Karpas-422 (cell line): ENCODE results near the gene ZNF536. TPM values are rescaled to one million over a fixed set of nuclear protein-coding genes. Genes with fewer than 3 reads are reported as not detected.

Experiments
- DNase-seq: peaks from one replicate; pipeline ENCODE4 v3.0.0-alpha.2; 2015
- H2AFZ ChIP-seq: fragments of 200-600 bp; sonication (generic); 2 replicates; pipeline ENCODE4 v1.6.1; 2014; ENCODE audit warnings: antibody characterized with exemption, low read length, mixed read lengths
- H3K27ac ChIP-seq: fragments of 200-600 bp; sonication (generic); 2 replicates; pipeline ENCODE4 v1.5.1; 2014; ENCODE audit warnings: mild to moderate bottlenecking, low read length, moderate library complexity
- H3K27me3 ChIP-seq: fragments of 200-600 bp; sonication (generic); 2 replicates; pipeline ENCODE4 v1.6.1; 2014; ENCODE audit warnings: low read length, mixed read lengths
- H3K36me3 ChIP-seq: fragments of 200-600 bp; sonication (generic); 2 replicates; pipeline ENCODE4 v1.6.1; 2014; ENCODE audit warnings: low read length, mixed read lengths; ENCODE audit not compliant: insufficient read depth
- H3K4me1 ChIP-seq: fragments of 200-600 bp; sonication (generic); 2 replicates; pipeline ENCODE4 v1.6.1; 2014; ENCODE audit warnings: mild to moderate bottlenecking, low read length, mixed read lengths
- H3K4me2 ChIP-seq: fragments of 200-600 bp; sonication (generic); 2 replicates; pipeline ENCODE4 v1.6.1; 2014; ENCODE audit warnings: low read length, low read depth, mild to moderate bottlenecking; ENCODE audit not compliant: poor library complexity, severe bottlenecking
- H3K4me3 ChIP-seq: fragments of 200-600 bp; sonication (generic); 2 replicates; pipeline ENCODE4 v1.5.1; 2014; ENCODE audit warnings: mild to moderate bottlenecking, antibody characterized with exemption, low read length, mixed read lengths
- H3K79me2 ChIP-seq: fragments of 200-600 bp; sonication (generic); 2 replicates; pipeline ENCODE4 v1.6.1; 2014; ENCODE audit warnings: mild to moderate bottlenecking, low read length, mixed read lengths
- H3K9ac ChIP-seq: fragments of 200-600 bp; sonication (generic); 2 replicates; pipeline ENCODE4 v1.6.0; 2014; ENCODE audit warnings: low read length
- H3K9me2 ChIP-seq: fragments of 200-600 bp; sonication (generic), shearing (Covaris generic); replicated peaks from 2 replicates; pipeline ENCODE4 v1.6.0; 2014; ENCODE audit warnings: mild to moderate bottlenecking, low read length, moderate library complexity; ENCODE audit not compliant: insufficient read depth
- H3K9me3 ChIP-seq: fragments of 300-700, 200-600 bp; sonication (generic); 2 replicates; pipeline ENCODE4 v1.6.1; 2014; ENCODE audit warnings: low read length, mixed read lengths
- H4K20me1 ChIP-seq: fragments of 200-600 bp; sonication (generic); 2 replicates; pipeline ENCODE4 v1.6.1; 2014; ENCODE audit warnings: mild to moderate bottlenecking, antibody characterized with exemption, low read length, low read depth; ENCODE audit not compliant: insufficient read depth
- total RNA-seq: library from RNA; depleted of rRNA; stranded (reverse); fragments of >200 nt; shearing (Covaris generic); gene quantifications from 2 replicates; pipeline ENCODE4 v1.2.3, GENCODE V29; 2014; ENCODE audit warnings: low replicate concordance

ZNF536 gene
- total RNA-seq, 1 experiment from 2014 or later, result 7.0 TPM

DNA sequence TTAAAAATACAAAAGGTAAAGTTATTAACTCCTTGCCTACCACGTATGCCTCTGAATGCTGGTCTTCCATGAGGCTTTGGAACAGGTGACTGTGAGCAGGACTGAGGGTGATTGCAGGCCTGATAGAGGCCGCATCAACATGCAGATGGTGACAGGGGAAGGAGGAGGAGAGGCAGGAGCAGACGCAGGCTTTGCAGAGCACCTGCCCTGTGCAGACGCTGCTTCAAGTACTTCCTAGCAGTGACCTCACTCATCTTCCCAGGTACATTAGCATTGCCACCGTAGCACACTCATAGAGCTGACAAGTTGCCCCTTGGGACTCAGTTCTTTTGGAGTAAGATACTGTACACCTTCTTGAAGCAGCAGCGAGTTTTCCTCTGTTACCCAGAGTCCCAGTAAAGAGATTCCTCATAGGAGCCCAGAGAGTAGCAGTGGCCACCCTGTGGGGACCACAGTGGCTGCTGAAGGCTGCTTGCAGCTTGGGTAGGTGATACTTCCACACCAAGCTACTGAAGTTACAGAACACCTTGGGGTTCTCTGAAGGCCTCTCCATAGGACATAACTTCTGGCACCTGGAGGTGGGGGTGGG lies 56.0 kb downstream of the ZNF536 start:
- H3K9ac ChIP-seq, result peak overlapping the region; percentile 48; the same call in 1 of the 2 replicates
- peak overlapping the region; percentile 45; the same call in 1 of the 2 replicates for H3K4me3 ChIP-seq
- no peaks in the 10 kb centered on the region for H3K9me3 ChIP-seq
- no peak for DNase-seq
- no peaks in the 10 kb centered on the region for H3K79me2 ChIP-seq
- H2AFZ ChIP-seq, result no peak overlapping the region
- H3K36me3 ChIP-seq, result no peaks in the 10 kb centered on the region
- no peaks in the 10 kb centered on the region for H4K20me1 ChIP-seq
- H3K9me2 ChIP-seq, result no peaks in the 10 kb centered on the region
- H3K27ac ChIP-seq, result peak overlapping the region; percentile 66; the same call in 1 of the 2 replicates
- peaks cover 76% of the 10 kb centered on the region for H3K4me1 ChIP-seq
- H3K4me2 ChIP-seq, result peak overlapping the region; percentile 58
- H3K27me3 ChIP-seq, result no peaks in the 10 kb centered on the region

DNA sequence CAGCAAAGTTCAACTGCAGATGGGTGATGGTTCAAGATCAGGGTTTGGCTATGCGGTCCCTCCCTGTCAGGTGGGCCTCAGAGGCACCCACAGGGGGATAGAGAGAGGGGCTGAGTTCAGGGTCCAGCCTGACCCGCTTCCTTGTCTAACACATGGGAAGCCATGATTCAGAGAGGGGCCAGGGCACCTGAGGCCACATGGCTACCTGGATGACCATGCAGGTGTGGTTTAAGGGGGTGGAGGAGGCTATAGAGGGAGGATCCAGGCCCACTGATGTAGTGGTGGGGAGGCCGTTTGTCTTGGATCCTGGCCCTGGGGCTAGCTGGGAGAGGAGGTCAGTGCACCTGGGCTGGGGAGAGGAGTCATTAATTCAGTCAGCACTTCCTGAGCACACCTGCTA lies 56.7 kb downstream of the ZNF536 start:
- Histone ChIP-seq H3K4me1 (peaks cover 77% of the 10 kb centered on the region), H3K4me3 (no peak overlapping the region), H3K9ac (peak overlapping the region; percentile 48; the same call in 1 of the 2 replicates), H3K36me3 (no peaks in the 10 kb centered on the region), H4K20me1 (no peaks in the 10 kb centered on the region), H3K9me2 (no peaks in the 10 kb centered on the region), H3K79me2 (no peaks in the 10 kb centered on the region), H3K27ac (peak overlapping the region; percentile 66; the same call in 1 of the 2 replicates), H3K9me3 (no peaks in the 10 kb centered on the region), H3K4me2 (peak overlapping the region; percentile 58), H3K27me3 (no peaks in the 10 kb centered on the region), H2AFZ (no peak overlapping the region)
- no peak for DNase-seq

DNA sequence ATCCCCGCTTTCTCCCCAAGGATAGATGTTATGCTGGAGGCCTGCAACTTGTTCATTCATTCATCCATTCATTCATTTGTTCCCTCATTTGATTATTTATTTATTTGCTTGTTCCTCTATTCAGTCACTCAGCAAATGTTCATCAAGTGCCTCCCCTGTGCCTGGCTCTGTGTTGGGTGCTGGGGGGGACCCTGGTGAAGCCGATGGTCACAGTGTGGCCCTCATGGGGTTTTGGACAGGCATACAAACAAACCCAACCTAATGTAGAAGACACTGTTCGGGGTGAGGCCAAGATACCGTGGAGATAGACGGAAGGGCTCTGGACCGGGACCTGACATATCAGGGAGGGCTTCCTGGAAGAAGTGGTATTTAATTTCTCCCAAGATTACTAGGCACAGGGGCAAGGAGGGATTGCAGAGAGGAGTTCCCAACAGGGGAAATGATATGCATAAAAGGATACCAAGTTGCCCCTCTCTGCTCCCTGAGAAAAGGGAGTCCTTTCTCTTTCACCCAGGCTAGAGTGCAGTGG lies 58.1 kb downstream of the ZNF536 start:
- H3K9me2 ChIP-seq, result no peaks in the 10 kb centered on the region
- H3K4me2 ChIP-seq, result peak overlapping the region; percentile 58
- no peaks in the 10 kb centered on the region for H3K79me2 ChIP-seq
- H3K9ac ChIP-seq, result no peak overlapping the region
- no peaks in the 10 kb centered on the region for H4K20me1 ChIP-seq
- DNase-seq, result no peak
- H3K27me3 ChIP-seq, result no peaks in the 10 kb centered on the region
- H3K9me3 ChIP-seq, result no peaks in the 10 kb centered on the region
- peaks cover 64% of the 10 kb centered on the region for H3K4me1 ChIP-seq
- H3K27ac ChIP-seq, result no peak overlapping the region
- no peak overlapping the region for H2AFZ ChIP-seq
- H3K36me3 ChIP-seq, result no peaks in the 10 kb centered on the region
- no peak overlapping the region for H3K4me3 ChIP-seq

DNA sequence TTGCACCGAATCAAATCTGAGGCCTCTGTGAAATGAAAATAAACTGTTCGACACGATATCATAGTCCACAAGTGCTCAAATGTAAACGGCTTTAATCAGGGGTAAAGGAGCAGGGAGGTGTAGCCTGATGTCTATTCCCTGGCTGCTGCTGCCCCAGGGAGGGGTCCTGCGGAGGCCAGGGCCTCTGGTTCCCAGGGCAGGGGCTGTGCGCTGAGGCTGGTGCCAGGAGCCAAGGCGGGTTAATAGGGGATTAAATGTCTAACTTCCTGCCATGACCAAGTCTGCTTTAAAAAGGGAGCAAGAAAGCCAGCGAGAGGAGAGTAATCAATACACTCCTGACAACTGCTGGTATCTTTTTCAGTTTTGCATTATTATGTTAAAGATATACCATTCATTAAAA lies 59.4 kb downstream of the ZNF536 start:
- Histone ChIP-seq H3K9me2 (no peaks in the 10 kb centered on the region), H3K4me1 (peaks cover 63% of the 10 kb centered on the region), H3K27me3 (no peaks in the 10 kb centered on the region), H4K20me1 (no peaks in the 10 kb centered on the region), H3K36me3 (no peaks in the 10 kb centered on the region), H2AFZ (no peak overlapping the region), H3K4me3 (no peak overlapping the region), H3K27ac (no peak overlapping the region), H3K79me2 (no peaks in the 10 kb centered on the region), H3K9me3 (no peaks in the 10 kb centered on the region), H3K4me2 (no peak overlapping the region), H3K9ac (no peak overlapping the region)
- DNase-seq, result no peak

DNA sequence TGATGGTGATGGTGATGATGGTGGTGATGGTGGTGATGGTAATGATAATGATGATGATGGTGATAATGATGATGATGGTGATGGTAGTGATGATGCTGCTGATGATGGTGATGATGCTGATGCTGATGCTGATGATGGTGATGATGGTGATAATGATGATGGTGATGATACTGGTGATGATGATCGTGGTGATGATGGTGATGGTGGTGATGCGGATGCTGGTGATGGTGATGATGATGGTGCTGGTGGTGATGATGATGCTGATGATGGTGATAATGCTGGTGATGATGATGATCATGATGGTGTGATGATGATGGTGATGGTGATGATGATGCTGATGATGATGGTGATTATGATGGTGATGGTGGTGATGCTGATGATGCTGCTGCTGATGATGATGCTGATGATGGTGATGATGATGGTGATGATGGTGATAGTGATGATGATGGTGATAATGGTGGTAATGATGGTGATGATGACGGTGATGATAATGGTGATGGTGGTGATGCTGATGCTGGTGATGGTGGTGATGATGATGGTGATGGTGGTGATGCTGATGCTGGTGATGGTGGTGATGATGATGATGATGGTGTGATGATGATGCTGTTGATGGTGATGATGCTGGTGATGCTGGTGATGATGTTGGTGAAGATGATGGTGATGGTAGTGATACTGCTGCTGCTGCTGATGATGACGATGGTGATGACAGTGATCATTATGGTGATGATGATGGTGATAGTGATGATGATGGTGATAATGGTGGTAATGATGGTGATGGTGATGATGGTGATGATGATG lies 62.8 kb downstream of the ZNF536 start:
- no peaks in the 10 kb centered on the region for H3K27me3 ChIP-seq
- no peak overlapping the region for H3K4me3 ChIP-seq
- H3K36me3 ChIP-seq, result no peaks in the 10 kb centered on the region
- H3K9me3 ChIP-seq, result no peaks in the 10 kb centered on the region
- H3K9ac ChIP-seq, result no peak overlapping the region
- no peak for DNase-seq
- no peak overlapping the region for H3K4me2 ChIP-seq
- H2AFZ ChIP-seq, result no peak overlapping the region
- H3K9me2 ChIP-seq, result no peaks in the 10 kb centered on the region
- no peaks in the 10 kb centered on the region for H3K79me2 ChIP-seq
- no peaks in the 10 kb centered on the region; the same call in 1 of the 2 replicates for H4K20me1 ChIP-seq
- H3K4me1 ChIP-seq, result peaks cover 55% of the 10 kb centered on the region
- no peak overlapping the region for H3K27ac ChIP-seq

DNA sequence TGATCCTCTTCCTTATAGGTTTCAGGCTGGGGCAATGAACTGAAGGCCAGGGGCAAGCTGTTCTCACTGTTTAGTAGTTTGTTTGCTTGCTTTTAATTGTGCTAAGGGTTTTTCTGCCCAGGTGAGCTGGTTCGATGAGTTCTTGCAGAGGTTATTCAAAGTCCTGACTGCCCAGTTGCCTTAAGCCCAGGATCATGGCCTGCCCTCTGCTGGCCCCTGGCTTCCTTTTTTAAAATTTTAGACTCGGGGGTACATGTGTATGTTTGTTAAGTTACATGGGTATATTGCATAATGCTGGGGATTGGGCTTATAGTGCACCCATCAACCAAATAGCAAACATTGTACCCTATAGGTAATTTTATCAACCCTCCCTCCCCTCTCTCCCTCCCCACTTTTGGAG lies 65.7 kb downstream of the ZNF536 start:
- Histone ChIP-seq H3K79me2 (no peaks in the 10 kb centered on the region), H3K4me1 (peaks cover 42% of the 10 kb centered on the region), H3K27me3 (no peaks in the 10 kb centered on the region), H3K4me3 (no peak overlapping the region), H3K9ac (0 out of 2 replicates have a peak overlapping the region, but pooled peaks have one; percentile 9), H3K9me3 (no peaks in the 10 kb centered on the region), H3K36me3 (no peaks in the 10 kb centered on the region), H3K9me2 (no peaks in the 10 kb centered on the region), H2AFZ (no peak overlapping the region), H3K27ac (no peak overlapping the region), H3K4me2 (peak overlapping the region; percentile 42), H4K20me1 (peaks cover 12% of the 10 kb centered on the region; the same call in 1 of the 2 replicates)
- peak; percentile 68 for DNase-seq

DNA sequence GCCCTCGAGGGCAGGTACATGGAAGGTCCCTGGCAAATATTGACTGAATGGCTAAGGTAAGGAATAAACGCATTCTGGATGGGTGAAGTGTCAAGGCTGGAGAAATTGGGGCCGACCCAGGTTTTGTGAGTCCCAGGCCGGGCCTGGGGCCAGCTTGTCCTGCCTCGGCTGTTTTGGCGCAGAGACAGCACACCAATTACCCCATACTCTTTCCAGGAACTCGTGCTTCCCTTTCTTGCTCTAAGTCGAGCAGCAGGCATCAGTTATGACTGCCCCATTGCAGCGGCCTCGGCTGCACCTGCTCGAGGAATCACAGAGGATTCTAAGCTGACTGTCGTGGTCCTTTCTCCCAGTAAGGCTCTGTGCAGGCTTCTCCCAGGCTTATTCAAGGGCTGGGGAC lies 67.1 kb downstream of the ZNF536 start:
- Histone ChIP-seq H3K9me3 (no peaks in the 10 kb centered on the region), H3K36me3 (no peaks in the 10 kb centered on the region), H3K27me3 (no peaks in the 10 kb centered on the region), H3K4me2 (no peak overlapping the region), H3K79me2 (no peaks in the 10 kb centered on the region), H3K9ac (no peak overlapping the region), H2AFZ (no peak overlapping the region), H3K4me3 (no peak overlapping the region), H4K20me1 (peaks cover 12% of the 10 kb centered on the region; the same call in 1 of the 2 replicates), H3K27ac (no peak overlapping the region), H3K9me2 (no peaks in the 10 kb centered on the region), H3K4me1 (peaks cover 38% of the 10 kb centered on the region)
- peak; percentile 78 for DNase-seq

DNA sequence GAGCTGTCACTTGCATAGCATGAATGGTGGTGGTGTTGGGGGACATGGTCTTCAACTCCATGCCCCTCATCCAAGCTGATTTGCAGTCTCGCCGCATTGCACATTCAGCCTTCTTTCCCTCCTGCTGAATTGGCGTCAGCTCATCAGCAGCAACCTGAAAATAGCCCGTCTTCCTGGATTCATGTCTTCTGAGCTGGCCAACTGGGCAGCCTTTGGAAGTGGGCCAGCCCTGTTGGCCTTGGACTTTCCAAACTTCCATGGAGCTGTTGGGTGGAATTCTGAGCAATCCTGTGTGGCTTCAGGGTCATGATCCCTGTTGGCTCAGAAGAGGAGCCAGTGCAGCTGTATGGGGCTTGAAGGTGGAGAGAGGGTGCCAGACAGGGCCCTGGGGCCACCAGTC lies 68.8 kb downstream of the ZNF536 start:
- Histone ChIP-seq H3K4me2 (no peak overlapping the region), H3K36me3 (no peaks in the 10 kb centered on the region), H2AFZ (no peak overlapping the region), H3K9ac (no peak overlapping the region), H3K79me2 (no peaks in the 10 kb centered on the region), H3K9me3 (no peaks in the 10 kb centered on the region), H3K9me2 (no peaks in the 10 kb centered on the region), H3K27ac (no peak overlapping the region), H4K20me1 (peaks cover 12% of the 10 kb centered on the region; the same call in 1 of the 2 replicates), H3K4me3 (no peak overlapping the region), H3K4me1 (peaks cover 31% of the 10 kb centered on the region), H3K27me3 (no peaks in the 10 kb centered on the region)
- DNase-seq, result no peak
